HG03432 (cell line): ENCODE data around the gene CTSC.

Experiments used
- ATAC-seq: cut with Tn5 transposase; IDR thresholded peaks from one replicate; pipeline ENCODE4 v1.9.1; 2021; ENCODE audit warnings: mild to moderate bottlenecking, moderate library complexity; ENCODE audit not compliant: unreplicated experiment

The CTSC gene

GRCh38 chr11:88337181-88337986 lies at the start of gene CTSC:
Gene CTSC (minus strand): TSS chr11:88337736. CDS start chr11:88337672, 64 bp downstream.
- ATAC-seq = peak; percentile 94

- no peak for ATAC-seq
Observed at GRCh38 chr11:88384669-88385005, 47.1 kb upstream of the CTSC start.

- ATAC-seq = no peak
Observed at GRCh38 chr11:88384004-88384668, 46.6 kb upstream of the CTSC start.

- peak; percentile 58 for ATAC-seq
Observed at GRCh38 chr11:88383447-88383846, 45.9 kb upstream of the CTSC start.

GRCh38 chr11:88379130-88379529 lies 41.6 kb upstream of the CTSC start:
- no peak for ATAC-seq

- no peak for ATAC-seq
Observed at GRCh38 chr11:88378422-88379066, 41.0 kb upstream of the CTSC start.

GRCh38 chr11:88377646-88378045 lies 40.1 kb upstream of the CTSC start:
- no peak for ATAC-seq

- no peak for ATAC-seq
Observed at GRCh38 chr11:88377144-88377543, 39.6 kb upstream of the CTSC start.

GRCh38 chr11:88375927-88376470 lies 38.5 kb upstream of the CTSC start:
- no peak for ATAC-seq

- ATAC-seq = no peak
Observed at GRCh38 chr11:88370782-88371181, 33.2 kb upstream of the CTSC start.

- no peak for ATAC-seq
Observed at GRCh38 chr11:88367310-88367709, 29.8 kb upstream of the CTSC start.

- no peak for ATAC-seq
Observed at GRCh38 chr11:88363648-88364065, 26.1 kb upstream of the CTSC start.

GRCh38 chr11:88363004-88363403 lies 25.5 kb upstream of the CTSC start:
- ATAC-seq = no peak

GRCh38 chr11:88360141-88360540 lies 22.6 kb upstream of the CTSC start:
- no peak for ATAC-seq

- ATAC-seq = peak; percentile 65
Observed at GRCh38 chr11:88359541-88359940, 22.0 kb upstream of the CTSC start.

- no peak for ATAC-seq
Observed at GRCh38 chr11:88359114-88359513, 21.6 kb upstream of the CTSC start.

- no peak for ATAC-seq
Observed at GRCh38 chr11:88358040-88358431, 20.5 kb upstream of the CTSC start.

- peak; percentile 69 for ATAC-seq
Observed at GRCh38 chr11:88357323-88358039, 19.9 kb upstream of the CTSC start.

- no peak for ATAC-seq
Observed at GRCh38 chr11:88355887-88356286, 18.4 kb upstream of the CTSC start.

- ATAC-seq = peak; percentile 20
Observed at GRCh38 chr11:88354912-88355311, 17.4 kb upstream of the CTSC start.
